ENCODE measurements around the gene SMCR8. TPM values are rescaled to one million over a fixed set of nuclear protein-coding genes. Genes with fewer than 3 reads are reported as not detected.
"Not testable (repeated sequence)": the region's sequence is repeated elsewhere in the genome, so short reads cannot be mapped to it uniquely, and the experiment has no call there.

Gene SMCR8
- total and polyA plus RNA-seq, 4 donors = 0.76 to 9.7 (median 6.1) TPM

DNA sequence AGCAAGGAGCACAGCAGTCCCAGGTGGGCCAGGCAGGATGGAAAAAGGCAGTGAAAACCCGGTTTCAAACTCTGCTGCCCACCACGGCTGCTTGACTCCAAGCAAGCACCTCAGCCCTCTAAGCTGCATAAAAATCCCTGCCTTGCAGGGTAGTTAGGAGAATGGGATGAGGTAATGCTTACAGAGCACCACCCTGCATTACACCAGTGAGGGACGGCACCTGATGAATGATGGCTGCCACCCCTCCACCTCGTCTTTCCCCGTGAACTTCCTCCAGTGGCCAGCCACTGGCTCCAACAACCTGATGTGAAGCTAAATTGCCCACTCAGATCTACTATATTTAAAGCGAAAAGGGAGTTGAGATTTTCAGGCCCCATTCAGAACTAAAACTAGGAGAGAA is 33.3 kb upstream of the SMCR8 start:
- 93% methylated on average over 6 of the region's 6 CpGs for WGBS
- TF ChIP-seq GABPA (IDR thresholded peaks at IDR 0.05 in 1 of 2, conservative IDR thresholded peaks at IDR 0.05 in 1 of 2) (no peak), FOXA1 (IDR thresholded peaks at IDR 0.05) (no peak), HNF4A (conservative IDR thresholded peaks at IDR 0.05) (no peak), YY1 (IDR thresholded peaks at IDR 0.05) (no peak)
- H3K4me3 ChIP-seq (ENCODE audit: low read depth in 1 of 3, low read length in 3 of 3) = no peak overlapping the region
- no peaks in the 10 kb centered on the region for H3K27me3 ChIP-seq (ENCODE audit: control insufficient read depth in 4 of 4, insufficient read depth in 4 of 4, low read length in 3 of 4)
- peaks cover 18 to 79% (median 54%) of the 10 kb centered on the region in 4 donors for H3K36me3 ChIP-seq (ENCODE audit: control insufficient read depth in 4 of 4, insufficient read depth in 3 of 4, low read depth in 1 of 4, low read length in 3 of 4)
- H3K9ac ChIP-seq (ENCODE audit: low read depth in 1 of 2, low read length in 2 of 2) = no peak overlapping the region
- H3K27ac ChIP-seq (ENCODE audit: low read depth in 1 of 2, low read length in 2 of 2) = no peak overlapping the region
- no peaks in the 10 kb centered on the region for H3K4me1 ChIP-seq (ENCODE audit: control insufficient read depth in 4 of 4, insufficient read depth in 4 of 4, low read length in 3 of 4)
- no peak for DNase-seq (ENCODE audit: low spot score)
- H3K9me3 ChIP-seq (ENCODE audit: control insufficient read depth in 4 of 4, low read length in 3 of 4) = no peaks in the 10 kb centered on the region

DNA sequence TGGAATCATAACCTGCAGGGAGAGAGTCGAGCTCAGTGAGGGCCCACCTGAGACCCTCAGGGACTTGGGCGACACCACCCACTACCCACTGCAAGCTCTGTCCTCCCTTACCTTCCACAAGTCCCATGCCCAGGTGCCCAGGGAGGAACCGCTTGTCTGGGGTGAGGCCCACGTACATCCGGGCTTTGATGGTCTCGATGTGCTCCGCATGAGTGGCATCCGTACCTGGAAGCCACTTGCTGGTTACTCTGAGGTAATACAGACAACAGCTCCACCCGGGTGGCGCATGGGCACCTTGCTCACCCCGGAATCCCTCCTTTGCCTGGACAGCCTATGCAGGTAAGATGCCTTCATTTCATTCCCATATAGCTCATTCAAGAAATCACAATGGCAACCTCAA is 29.8 kb upstream of the SMCR8 start:
- H3K4me1 ChIP-seq (ENCODE audit: control insufficient read depth in 4 of 4, insufficient read depth in 4 of 4, low read length in 3 of 4) = no peaks in the 10 kb centered on the region
- DNase-seq (ENCODE audit: low spot score) = no peak
- H3K4me3 ChIP-seq (ENCODE audit: low read depth in 1 of 3, low read length in 3 of 3) = no peak overlapping the region
- TF ChIP-seq FOXA1 (IDR thresholded peaks at IDR 0.05) (no peak), RAD21 (IDR thresholded peaks at IDR 0.05) (no peak), NR2F2 (IDR thresholded peaks at IDR 0.05) (no peak), RXRA (IDR thresholded peaks at IDR 0.05) (no peak), HNF4A (conservative IDR thresholded peaks at IDR 0.05) (no peak), ATF3 (IDR thresholded peaks at IDR 0.05) (no peak), JUND (IDR thresholded peaks at IDR 0.05) (no peak), SP1 (IDR thresholded peaks at IDR 0.05) (no peak), YY1 (IDR thresholded peaks at IDR 0.05) (no peak), FOXA2 (IDR thresholded peaks at IDR 0.05) (no peak)
- TF ChIP-seq, protein P1, sequence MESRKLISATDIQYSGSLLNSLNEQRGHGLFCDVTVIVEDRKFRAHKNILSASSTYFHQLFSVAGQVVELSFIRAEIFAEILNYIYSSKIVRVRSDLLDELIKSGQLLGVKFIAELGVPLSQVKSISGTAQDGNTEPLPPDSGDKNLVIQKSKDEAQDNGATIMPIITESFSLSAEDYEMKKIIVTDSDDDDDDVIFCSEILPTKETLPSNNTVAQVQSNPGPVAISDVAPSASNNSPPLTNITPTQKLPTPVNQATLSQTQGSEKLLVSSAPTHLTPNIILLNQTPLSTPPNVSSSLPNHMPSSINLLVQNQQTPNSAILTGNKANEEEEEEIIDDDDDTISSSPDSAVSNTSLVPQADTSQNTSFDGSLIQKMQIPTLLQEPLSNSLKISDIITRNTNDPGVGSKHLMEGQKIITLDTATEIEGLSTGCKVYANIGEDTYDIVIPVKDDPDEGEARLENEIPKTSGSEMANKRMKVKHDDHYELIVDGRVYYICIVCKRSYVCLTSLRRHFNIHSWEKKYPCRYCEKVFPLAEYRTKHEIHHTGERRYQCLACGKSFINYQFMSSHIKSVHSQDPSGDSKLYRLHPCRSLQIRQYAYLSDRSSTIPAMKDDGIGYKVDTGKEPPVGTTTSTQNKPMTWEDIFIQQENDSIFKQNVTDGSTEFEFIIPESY (IDR thresholded peaks at IDR 0.05) = no peak
- no peak overlapping the region for H3K27ac ChIP-seq (ENCODE audit: low read depth in 1 of 2, low read length in 2 of 2)
- no peaks in the 10 kb centered on the region for H3K27me3 ChIP-seq (ENCODE audit: control insufficient read depth in 4 of 4, insufficient read depth in 4 of 4, low read length in 3 of 4)
- no peak overlapping the region for H3K9ac ChIP-seq (ENCODE audit: low read depth in 1 of 2, low read length in 2 of 2)
- 97% methylated on average over 11 of the region's 11 CpGs for WGBS
- H3K9me3 ChIP-seq (ENCODE audit: control insufficient read depth in 4 of 4, low read length in 3 of 4) = no peaks in the 10 kb centered on the region
- H3K36me3 ChIP-seq (ENCODE audit: control insufficient read depth in 4 of 4, insufficient read depth in 3 of 4, low read depth in 1 of 4, low read length in 3 of 4) = peaks cover 9 to 74% (median 51%) of the 10 kb centered on the region in 4 donors

- no peak overlapping the region for H3K4me3 ChIP-seq (ENCODE audit: low read depth in 1 of 3, low read length in 3 of 3)
- DNase-seq (ENCODE audit: low spot score) = no peak
- H3K27ac ChIP-seq (ENCODE audit: low read depth in 1 of 2, low read length in 2 of 2) = no peak overlapping the region
- H3K27me3 ChIP-seq (ENCODE audit: control insufficient read depth in 4 of 4, insufficient read depth in 4 of 4, low read length in 3 of 4) = no peaks in the 10 kb centered on the region
- 97% methylated on average over 15 of the region's 15 CpGs for WGBS
- no peak for TF ChIP-seq FOXA2 (IDR thresholded peaks at IDR 0.05)
- TF ChIP-seq HNF4A (conservative IDR thresholded peaks at IDR 0.05) = no peak
- H3K4me1 ChIP-seq (ENCODE audit: control insufficient read depth in 4 of 4, insufficient read depth in 4 of 4, low read length in 3 of 4) = no peaks in the 10 kb centered on the region
- H3K9me3 ChIP-seq (ENCODE audit: control insufficient read depth in 4 of 4, low read length in 3 of 4) = no peaks in the 10 kb centered on the region
- H3K36me3 ChIP-seq (ENCODE audit: control insufficient read depth in 4 of 4, insufficient read depth in 3 of 4, low read depth in 1 of 4, low read length in 3 of 4) = peaks cover 7 to 59% (median 32%) of the 10 kb centered on the region in 4 donors
- H3K9ac ChIP-seq (ENCODE audit: low read depth in 1 of 2, low read length in 2 of 2) = no peak overlapping the region
These were observed 23.2 kb upstream of the SMCR8 start for GRCh38 chr17:18291718-18292540.

GRCh38 chr17:18298061-18298460 is 17.0 kb upstream of the SMCR8 start:
- not testable (repeated sequence) for H3K27ac ChIP-seq (ENCODE audit: low read depth in 1 of 2, low read length in 2 of 2); H3K9me3 ChIP-seq (ENCODE audit: control insufficient read depth in 4 of 4, low read length in 3 of 4); H3K27me3 ChIP-seq (ENCODE audit: control insufficient read depth in 4 of 4, insufficient read depth in 4 of 4, low read length in 3 of 4); H3K4me1 ChIP-seq (ENCODE audit: control insufficient read depth in 4 of 4, insufficient read depth in 4 of 4, low read length in 3 of 4); H3K4me3 ChIP-seq (ENCODE audit: low read depth in 1 of 3, low read length in 3 of 3); DNase-seq (ENCODE audit: low spot score); H3K9ac ChIP-seq (ENCODE audit: low read depth in 1 of 2, low read length in 2 of 2)
- peaks cover 13 to 46% (median 28%) of the 10 kb centered on the region in 4 donors for H3K36me3 ChIP-seq (ENCODE audit: control insufficient read depth in 4 of 4, insufficient read depth in 3 of 4, low read depth in 1 of 4, low read length in 3 of 4)
- WGBS = 96% methylated on average over 28 of the region's 30 CpGs

All from liver (tissue), 9 donors.